CD14-positive monocyte (primary cell): Measurements from ENCODE around the gene RGCC. TPM values are rescaled to one million over a fixed set of nuclear protein-coding genes. Genes with fewer than 3 reads are reported as not detected.
"Not testable (repeated sequence)": the region's sequence is repeated elsewhere in the genome, so short reads cannot be mapped to it uniquely, and the experiment has no call there.

Source experiments
- DNase-seq, 3 donors: peaks; one replicate each; pipeline ENCODE4 v3.0.0-alpha.2; 2011 to 2022
- H2AFZ ChIP-seq: 2 replicates; pipeline ENCODE4 v1.6.0; 2012; ENCODE audit warnings: mild to moderate bottlenecking, low read depth, low read length, inconsistent platforms; ENCODE audit not compliant: insufficient read depth, poor library complexity, severe bottlenecking
- H3K27ac ChIP-seq, 2 donors: 1 replicate in 1 of 2; 2 replicates in 1 of 2; pipeline ENCODE4 v1.5.1; 2012 to 2013; ENCODE audit warnings: low read length in 2 of 2, control low read depth in 1 of 2, inconsistent platforms in 1 of 2, low read depth in 1 of 2, mild to moderate bottlenecking in 1 of 2
- H3K27me3 ChIP-seq, 2 donors: one replicate each; pipeline versions ENCODE4 v1.6.0 to v1.6.1; 2011 to 2013; ENCODE audit warnings: low read length in 2 of 2; ENCODE audit not compliant: control insufficient read depth in 2 of 2, insufficient read depth in 2 of 2
- H3K36me3 ChIP-seq, 2 donors: replicated peaks in 1 of 2; 1 replicate in 1 of 2; 2 replicates in 1 of 2; pipeline versions ENCODE4 v1.5.1 to v1.6.1; 2012 to 2013; ENCODE audit warnings: low read length in 2 of 2, control low read depth in 1 of 2, inconsistent platforms in 1 of 2, mild to moderate bottlenecking in 1 of 2; ENCODE audit not compliant: insufficient read depth in 2 of 2, control insufficient read depth in 1 of 2
- H3K4me1 ChIP-seq, 2 donors: 1 replicate in 1 of 2; 2 replicates in 1 of 2; pipeline versions ENCODE4 v1.5.1 to v1.6.1; 2012 to 2013; ENCODE audit warnings: low read length in 2 of 2, control low read depth in 1 of 2, inconsistent platforms in 1 of 2, mild to moderate bottlenecking in 1 of 2, moderate library complexity in 1 of 2; ENCODE audit not compliant: insufficient read depth in 2 of 2, control insufficient read depth in 1 of 2
- H3K4me2 ChIP-seq: replicated peaks from 2 replicates; pipeline ENCODE3; 2012; ENCODE audit warnings: low read length, moderate library complexity, mild to moderate bottlenecking; ENCODE audit not compliant: poor library complexity, severe bottlenecking; ENCODE audit errors: extremely low read depth
- H3K4me3 ChIP-seq, 3 experiments: fragments of 200-600 bp in 1 of 3; sonication (generic) in 1 of 3; replicated peaks in 1 of 3; 1 replicate in 2 of 3; 2 replicates in 1 of 3; pipeline ENCODE4 v1.5.1; 2011 to 2013; ENCODE audit warnings: low read length in 3 of 3, mild to moderate bottlenecking in 3 of 3, control low read depth in 2 of 3, low read depth in 2 of 3, inconsistent platforms in 1 of 3, moderate library complexity in 1 of 3
- H3K79me2 ChIP-seq: 2 replicates; pipeline ENCODE4 v1.6.0; 2012; ENCODE audit warnings: mild to moderate bottlenecking, control low read depth, inconsistent platforms, low read length, moderate library complexity; ENCODE audit not compliant: insufficient read depth
- H3K9ac ChIP-seq: 2 replicates; pipeline ENCODE4 v1.6.0; 2017; ENCODE audit warnings: low read length, mild to moderate bottlenecking; ENCODE audit not compliant: insufficient read depth, poor library complexity, severe bottlenecking
- H3K9me3 ChIP-seq, 2 donors: replicated peaks in 1 of 2; 1 replicate in 1 of 2; 2 replicates in 1 of 2; pipeline versions ENCODE4 v1.5.1 to v1.6.1; 2012 to 2013; ENCODE audit warnings: low read length in 2 of 2, control low read depth in 1 of 2; ENCODE audit not compliant: control insufficient read depth in 1 of 2, insufficient read depth in 1 of 2
- H4K20me1 ChIP-seq: 2 replicates; pipeline ENCODE4 v1.6.0; 2012; ENCODE audit warnings: mild to moderate bottlenecking, low read length, control low read depth, moderate library complexity; ENCODE audit not compliant: insufficient read depth
- H3K27ac Mint-ChIP-seq, 7 donors: one replicate each; pipeline ENCODE4 v1.8.0; 2020; ENCODE audit warnings: mild to moderate bottlenecking in 7 of 7, mixed read lengths in 7 of 7, moderate library complexity in 6 of 7, inconsistent platforms in 2 of 7
- H3K27me3 Mint-ChIP-seq, 3 donors: one replicate each; pipeline ENCODE4 v1.8.0; 2021 to 2022; ENCODE audit warnings: low read depth in 3 of 3, mild to moderate bottlenecking in 3 of 3, mixed read lengths in 3 of 3, moderate library complexity in 3 of 3, inconsistent platforms in 1 of 3
- H3K36me3 Mint-ChIP-seq, 2 donors: one replicate each; pipeline ENCODE4 v1.8.0; 2020; ENCODE audit warnings: mixed read lengths in 2 of 2, inconsistent platforms in 1 of 2, mild to moderate bottlenecking in 1 of 2
- H3K4me1 Mint-ChIP-seq: one replicate; pipeline ENCODE4 v1.8.0; 2020; ENCODE audit warnings: mild to moderate bottlenecking, mixed read lengths
- H3K4me3 Mint-ChIP-seq, 2 donors: one replicate each; pipeline ENCODE4 v1.8.0; 2020; ENCODE audit warnings: mild to moderate bottlenecking in 2 of 2, mixed read lengths in 2 of 2, moderate library complexity in 1 of 2
- H3K9me3 Mint-ChIP-seq, 7 donors: one replicate each; pipeline ENCODE4 v1.8.0; 2020 to 2022; ENCODE audit warnings: mixed read lengths in 7 of 7, mild to moderate bottlenecking in 6 of 7, moderate library complexity in 6 of 7, inconsistent platforms in 2 of 7
- CTCF ChIP-seq: fragments of 200-600 bp; IDR thresholded peaks from one replicate; pipeline ENCODE4 v1.8.0; 2022; ENCODE audit warnings: antibody characterized with exemption, mild to moderate bottlenecking
- WGBS: methylation state at CpG from one replicate; pipeline ENCODE4 v1.1.5; 2013; ENCODE audit warnings: missing lambda C conversion rate; ENCODE audit not compliant: insufficient coverage; 5-methylcytosine and 5-hydroxymethylcytosine counted together
- intact Hi-C, 2 donors: fragments of 100-400 bp; cut with micrococcal nuclease; formaldehyde crosslinking; loops; one replicate each; pipeline versions ENCODE4 v1.15.0 to v1.15.1; 2023
- polyA plus RNA-seq, 3 donors: library from polyadenylated mRNA; depleted of rRNA in 1 of 3; unstranded in 2 of 3; stranded (reverse) in 1 of 3; fragments of 300-500 nt in 2 of 3; fragments of >200 nt in 1 of 3; fragmentation: Illumina TruSeq in 2 of 3; gene quantifications; 1 replicate in 2 of 3; 2 replicates in 1 of 3; pipeline ENCODE4 v1.2.3, GENCODE V29; 2012 to 2021

RGCC gene
- polyA plus RNA-seq, 3 donors = 4.3 to 49.5 (median 26.0) TPM

- intact Hi-C loops = no loop called here
- Mint-ChIP-seq H3K36me3 (no peaks in the 10 kb centered on the region), H3K4me3 (peak overlapping the region; percentile 47 to 58), H3K4me1 (peaks cover 7% of the 10 kb centered on the region), H3K27me3 (peaks cover 0 to 11% (median 10%) of the 10 kb centered on the region in 3 donors), H3K27ac (no peak overlapping the region), H3K9me3 (peaks cover 2 to 32% (median 16%) of the 10 kb centered on the region in 7 donors)
- Histone ChIP-seq H3K4me3 (no peak overlapping the region), H3K27ac (no peak overlapping the region), H3K79me2 (no peaks in the 10 kb centered on the region), H4K20me1 (no peaks in the 10 kb centered on the region), H3K36me3 (no peaks in the 10 kb centered on the region), H2AFZ (no peak overlapping the region), H3K9me3 (peaks cover 19 to 23% of the 10 kb centered on the region in 2 donors), H3K4me2 (no peak overlapping the region), H3K9ac (peak overlapping the region; percentile 4), H3K27me3 (no peaks in the 10 kb centered on the region), H3K4me1 (peaks cover 0 to 3% of the 10 kb centered on the region in 2 donors)
- 7% methylated on average over 19 of the region's 32 CpGs for WGBS
- no peak for DNase-seq
- peak; percentile 28 for TF ChIP-seq CTCF
Measured at GRCh38 chr13:41428155-41428554, 29.2 kb upstream of the RGCC start.

- H3K36me3 Mint-ChIP-seq, H3K9me3 ChIP-seq, H4K20me1 ChIP-seq, H3K4me1 ChIP-seq, H3K36me3 ChIP-seq, H3K4me2 ChIP-seq, intact Hi-C loops, H3K27me3 Mint-ChIP-seq, H3K9ac ChIP-seq, H3K27ac Mint-ChIP-seq, H3K27ac ChIP-seq, H3K27me3 ChIP-seq, H3K4me3 Mint-ChIP-seq, H2AFZ ChIP-seq, H3K79me2 ChIP-seq, DNase-seq, H3K4me3 ChIP-seq: not testable (repeated sequence)
- Mint-ChIP-seq H3K9me3 (peaks cover 0 to 20% (median 5%) of the 10 kb centered on the region in 7 donors), H3K4me1 (peaks cover 11% of the 10 kb centered on the region)
- WGBS = 100% methylated on average over 1 of the region's 6 CpGs
Measured at GRCh38 chr13:41434030-41434429, 23.3 kb upstream of the RGCC start.
